HG03460 (cell line): Measurements from ENCODE around the gene SLC35C1.

Experiments used
- ATAC-seq: cut with Tn5 transposase; IDR thresholded peaks from one replicate; pipeline ENCODE4 v1.9.1; 2021; ENCODE audit not compliant: unreplicated experiment

The SLC35C1 gene

DNA sequence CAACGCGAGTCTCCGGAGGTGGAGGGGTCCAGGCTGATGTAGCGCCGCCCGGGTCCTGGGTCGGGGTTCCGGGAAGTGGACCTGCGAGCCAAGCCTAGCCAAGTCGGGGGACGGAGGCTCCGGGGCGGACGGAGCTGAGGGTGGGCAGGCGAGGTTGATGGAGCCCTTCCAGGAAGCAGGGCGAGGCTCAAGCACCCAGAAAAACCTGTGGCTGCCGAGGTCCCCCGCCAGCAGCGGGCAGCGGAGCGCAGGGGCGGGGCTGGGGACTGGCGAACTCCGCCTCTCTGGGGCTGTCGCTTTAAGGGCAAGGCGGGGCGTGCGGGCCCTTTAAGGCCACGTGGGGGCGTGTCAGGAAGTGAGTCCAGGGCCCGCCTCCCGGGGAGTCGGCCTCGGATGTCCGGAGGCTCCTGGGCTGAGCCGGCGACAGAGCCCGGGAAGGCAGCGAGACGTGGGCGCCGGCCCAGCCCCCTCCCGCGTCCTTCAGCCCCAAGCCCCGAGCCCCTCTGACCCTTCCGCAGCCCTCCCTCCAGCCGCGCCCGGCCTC is at the start of gene SLC35C1:
Gene SLC35C1, plus strand, starts transcription at position 389 of the 544 bp plus-strand sequence. CDS start 653 bp downstream, outside the sequence.
- ATAC-seq, result peak; percentile 95

DNA sequence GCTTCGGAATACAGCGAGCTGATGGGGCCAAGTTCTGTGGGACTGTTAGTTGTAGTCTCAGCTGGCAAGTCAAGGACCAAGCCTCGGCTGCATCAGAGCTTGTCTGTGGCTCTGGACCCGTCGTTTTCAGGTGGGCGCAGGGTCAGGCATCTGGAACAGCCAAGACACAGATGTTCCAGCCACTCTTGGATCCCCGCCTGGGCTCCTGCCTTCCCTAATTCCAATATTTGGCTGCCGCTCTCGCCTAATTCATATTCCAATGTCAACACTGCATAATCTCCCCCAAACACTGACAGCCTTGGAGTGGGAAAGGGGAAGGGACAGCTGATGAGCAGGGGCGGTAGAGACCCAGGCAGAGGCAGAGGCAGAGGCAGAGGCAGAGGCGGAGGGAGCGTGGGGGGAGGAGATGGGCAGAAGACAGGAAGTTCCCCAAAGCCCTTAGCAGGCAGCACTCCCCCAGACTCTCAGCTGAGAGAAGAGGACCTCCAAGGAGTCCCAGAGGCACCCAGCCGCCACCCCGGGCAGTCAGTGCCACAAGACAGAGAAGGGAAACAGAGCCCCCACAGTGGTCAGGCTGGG is 49.6 kb upstream of the SLC35C1 start:
- ATAC-seq, result no peak

DNA sequence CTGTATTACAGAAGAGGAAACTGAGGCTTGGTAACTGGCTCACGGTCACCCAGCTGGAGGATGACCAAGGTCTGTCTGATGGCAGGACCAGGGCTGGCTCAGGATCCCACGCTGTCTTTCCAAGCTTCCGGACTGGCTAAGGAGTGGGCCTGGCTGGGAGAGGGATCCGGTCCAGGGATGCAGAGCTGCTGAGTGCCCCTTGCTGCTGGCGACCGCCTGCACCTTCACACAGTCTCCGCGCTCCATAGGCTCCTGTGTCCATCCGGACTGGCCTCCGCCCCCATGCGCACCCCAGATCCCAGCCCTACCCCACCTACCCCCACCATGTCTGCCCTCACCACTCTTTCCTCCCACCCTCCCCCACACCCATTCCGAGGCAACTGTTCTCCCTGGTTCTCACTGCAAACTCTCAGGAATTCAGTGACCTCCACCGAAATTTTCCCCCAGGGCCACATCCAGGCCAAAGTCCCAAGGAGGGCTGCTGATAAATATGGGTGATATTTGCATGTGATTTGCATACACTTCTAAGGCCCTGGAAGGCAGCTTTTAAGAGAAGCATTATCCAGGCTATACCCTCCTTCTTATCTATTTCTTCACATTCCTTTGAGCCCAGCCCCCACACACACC is 48.5 kb upstream of the SLC35C1 start:
- ATAC-seq, result no peak

DNA sequence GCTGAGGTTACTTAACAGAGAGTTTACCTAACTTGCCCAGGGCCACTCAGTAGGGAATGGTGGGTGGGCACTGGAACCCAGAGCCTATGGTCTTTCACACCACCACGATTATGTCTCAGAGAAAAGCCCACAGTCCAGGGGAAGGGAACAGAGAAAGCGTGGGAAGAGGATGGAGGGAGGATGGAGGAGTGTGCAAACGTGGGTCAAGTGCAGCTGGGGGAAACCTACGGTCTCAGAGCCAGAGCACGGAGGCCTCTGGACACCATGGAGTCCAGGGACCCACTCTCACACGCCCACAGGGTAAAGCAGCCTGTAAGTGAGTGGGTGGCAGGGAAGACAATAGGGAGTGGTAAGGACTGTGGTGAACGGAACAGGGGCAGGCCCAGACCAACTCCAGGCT is 47.3 kb upstream of the SLC35C1 start:
- no peak for ATAC-seq

DNA sequence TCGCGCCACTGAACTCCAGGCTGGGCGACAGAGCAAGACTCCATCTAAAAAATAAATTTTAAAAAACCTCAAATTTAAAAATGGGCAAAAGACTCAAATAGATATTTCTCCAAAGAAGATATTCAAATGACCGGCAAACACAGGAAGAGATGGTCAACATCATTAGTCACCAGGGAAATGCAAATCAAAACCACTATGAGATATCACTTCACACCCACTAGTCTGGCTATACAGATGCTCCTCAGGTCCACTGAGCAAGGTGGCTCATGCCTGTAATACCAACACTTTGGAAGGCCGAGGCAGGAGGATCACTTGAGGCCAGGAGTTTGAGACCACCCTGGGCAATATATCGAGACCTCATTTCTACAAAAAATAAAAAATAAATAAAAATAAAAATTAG is 43.3 kb upstream of the SLC35C1 start:
- ATAC-seq, result no peak

DNA sequence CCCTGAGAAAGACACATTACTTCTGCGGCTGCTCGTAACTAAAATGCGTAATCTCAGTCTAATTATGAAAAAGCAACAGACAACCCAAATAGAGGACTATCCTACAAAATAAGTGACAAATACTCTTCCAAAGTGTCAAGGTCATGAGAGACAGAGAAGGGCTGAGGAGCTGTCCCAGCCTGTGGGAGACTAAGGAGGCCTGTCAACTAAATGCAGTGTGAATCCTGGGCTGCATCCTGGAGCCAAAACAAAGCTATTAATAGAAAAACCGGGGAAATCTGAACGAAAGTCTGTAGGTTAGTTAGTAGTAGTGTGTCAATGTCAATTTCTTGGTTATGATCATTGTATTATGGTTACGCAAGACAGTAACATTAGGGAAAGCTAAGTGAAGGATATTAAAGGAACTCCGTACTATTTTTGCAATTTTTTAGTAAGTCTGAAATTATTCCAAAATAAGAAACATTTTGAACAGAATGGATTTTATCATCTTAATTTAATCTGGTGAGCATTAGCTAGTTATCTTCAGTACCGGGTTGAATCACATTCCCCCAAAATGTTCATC is 39.8 kb upstream of the SLC35C1 start:
- ATAC-seq, result no peak

DNA sequence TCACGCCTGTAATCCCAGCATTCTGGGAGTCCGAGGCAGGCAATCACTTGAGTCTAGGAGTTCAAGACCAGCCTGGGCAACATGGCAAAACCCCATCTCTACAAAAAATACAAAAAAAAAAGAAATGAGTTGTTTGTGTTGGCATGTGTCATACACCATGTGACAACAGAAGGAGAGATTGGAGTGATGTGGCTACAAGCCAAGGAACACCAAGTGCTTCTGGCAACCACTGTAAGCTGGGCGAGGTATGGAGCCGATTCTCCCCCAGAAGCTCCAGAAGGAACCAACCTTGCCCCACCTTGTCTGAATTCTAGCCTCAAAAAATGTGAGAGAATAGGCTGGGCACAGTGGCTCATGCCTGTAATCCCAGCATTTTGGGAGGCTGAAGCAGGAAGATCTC is 39.1 kb upstream of the SLC35C1 start:
- no peak for ATAC-seq

DNA sequence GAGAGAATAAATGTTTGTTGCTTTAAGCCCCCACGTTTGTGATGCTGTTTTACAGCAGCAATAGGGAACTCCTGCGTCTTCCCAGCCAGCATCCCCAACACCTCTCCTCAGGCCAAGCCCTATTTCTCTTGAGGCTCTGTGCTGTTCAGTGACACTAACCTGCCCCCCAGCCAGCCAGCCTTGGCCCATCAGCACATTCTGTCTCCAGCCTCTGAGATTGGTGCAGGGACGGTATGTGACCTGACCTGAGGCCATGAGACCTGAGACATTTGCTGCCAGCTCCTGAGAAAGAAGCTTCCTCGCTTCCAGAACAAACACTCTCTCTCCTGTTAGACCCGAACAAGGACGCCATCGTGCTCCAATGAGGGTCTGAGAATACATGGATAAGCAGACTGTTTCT is 38.5 kb upstream of the SLC35C1 start:
- ATAC-seq, result no peak

DNA sequence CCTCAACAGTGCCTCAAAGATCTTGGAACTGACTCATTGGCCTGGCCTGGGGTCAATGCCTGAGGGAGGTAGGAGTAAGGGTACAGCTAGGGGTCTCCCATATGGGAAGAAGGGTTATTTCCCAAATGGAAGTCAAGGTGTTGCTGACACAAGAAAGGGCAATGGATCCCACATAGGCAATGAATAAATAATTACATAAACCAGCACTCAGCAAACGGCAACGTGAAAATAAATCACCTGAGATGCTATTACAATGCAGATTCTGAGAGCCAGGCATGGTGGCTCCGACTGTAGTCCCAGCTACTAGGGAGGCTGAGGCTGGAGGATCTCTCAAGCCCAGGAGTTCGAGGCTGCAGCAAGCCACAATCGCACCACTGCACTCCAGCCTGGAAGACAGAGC is 36.5 kb upstream of the SLC35C1 start:
- no peak for ATAC-seq

DNA sequence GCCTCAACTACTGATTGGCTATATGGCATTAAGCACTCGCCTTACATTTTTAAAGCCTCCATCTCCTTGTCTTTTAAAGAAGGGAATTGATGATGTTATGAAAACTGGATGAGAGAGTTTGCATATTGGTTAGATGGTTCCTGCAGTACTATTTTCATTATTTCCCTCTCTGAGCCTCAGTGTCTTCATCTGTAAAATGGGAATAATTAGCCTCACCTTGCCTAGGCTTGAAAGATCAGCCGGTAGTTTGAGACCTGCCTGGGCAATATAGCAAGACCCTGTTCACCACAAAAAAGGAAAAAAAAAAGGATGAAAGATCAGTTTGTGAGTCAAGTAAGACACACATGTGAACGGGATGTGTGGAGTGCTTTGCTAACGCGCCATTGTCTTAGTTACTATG is 35.0 kb upstream of the SLC35C1 start:
- no peak for ATAC-seq

DNA sequence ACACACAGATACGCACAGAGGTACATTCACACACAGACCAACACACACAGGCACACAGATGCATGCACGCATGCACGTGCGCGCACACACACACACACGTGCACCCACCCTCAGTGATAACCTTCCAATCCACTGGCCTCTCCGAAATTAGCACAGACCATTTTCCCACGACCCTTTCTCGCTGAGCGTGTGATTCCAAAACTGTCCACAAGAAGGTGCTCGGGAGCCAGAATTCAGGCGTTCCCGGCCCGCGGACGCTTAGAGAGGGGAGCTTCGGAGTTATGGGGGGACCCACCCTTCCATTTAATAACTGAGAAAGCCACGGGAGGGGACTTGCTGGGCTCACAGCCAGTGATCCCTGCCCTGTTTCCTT is 33.8 kb upstream of the SLC35C1 start:
- peak; percentile 47 for ATAC-seq

DNA sequence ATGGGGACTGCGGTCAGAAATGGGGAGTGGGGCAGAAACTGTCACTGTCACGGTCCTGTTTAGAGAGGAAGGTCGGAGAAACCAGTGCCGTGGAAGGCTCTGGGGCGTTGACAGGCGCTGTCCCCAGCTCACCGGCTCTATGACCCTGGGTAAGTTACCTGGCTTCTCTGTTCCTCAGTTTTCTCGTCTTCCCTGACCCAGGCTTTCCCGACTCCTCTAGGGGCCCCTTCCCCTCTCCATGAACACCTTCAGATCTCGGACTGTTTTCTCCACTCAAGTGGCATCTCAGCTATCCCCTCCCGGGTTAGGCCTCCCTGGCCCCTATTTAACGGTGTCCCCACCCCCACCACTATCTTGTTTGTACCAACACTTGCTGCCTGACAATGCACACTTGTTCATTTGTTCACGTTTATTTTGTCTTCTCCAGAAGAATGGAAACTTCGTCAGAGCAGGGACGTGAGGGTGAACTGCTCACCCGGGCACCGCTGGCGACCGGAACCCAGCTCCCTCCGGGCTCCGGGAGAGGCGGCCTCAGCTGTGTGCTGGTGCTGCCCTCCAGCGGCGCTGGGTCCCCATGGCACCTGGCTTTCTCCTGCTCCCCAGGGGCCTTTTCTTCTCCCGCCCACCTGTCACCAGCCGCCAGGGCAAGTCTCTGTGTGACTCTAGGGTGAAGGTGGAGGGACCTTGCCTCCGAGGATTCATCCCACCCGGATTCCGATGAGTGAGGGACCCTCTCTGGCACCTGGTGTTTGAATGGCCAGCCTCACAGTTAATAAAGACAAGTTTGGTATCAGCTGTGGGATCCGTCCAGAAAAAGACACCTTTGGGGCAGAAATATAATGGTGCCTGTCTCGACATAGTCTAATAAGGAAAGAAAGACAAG is 33.1 kb upstream of the SLC35C1 start:
- peak; percentile 85 for ATAC-seq

DNA sequence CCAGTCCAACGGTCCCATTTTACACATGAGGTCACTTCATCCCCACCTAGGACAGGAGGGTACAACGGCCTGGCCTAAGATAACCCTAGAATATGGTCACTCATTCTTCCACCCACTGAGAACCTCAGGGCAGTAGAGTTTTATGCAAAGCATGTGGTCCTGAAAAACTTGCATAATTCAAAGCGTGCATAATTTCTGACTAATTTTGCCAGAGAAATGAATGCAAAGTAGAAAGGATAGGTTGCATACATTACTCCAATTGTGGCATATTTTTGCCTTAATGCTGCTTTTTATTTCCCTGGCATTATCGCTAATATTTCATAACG is 32.5 kb upstream of the SLC35C1 start:
- ATAC-seq, result no peak

DNA sequence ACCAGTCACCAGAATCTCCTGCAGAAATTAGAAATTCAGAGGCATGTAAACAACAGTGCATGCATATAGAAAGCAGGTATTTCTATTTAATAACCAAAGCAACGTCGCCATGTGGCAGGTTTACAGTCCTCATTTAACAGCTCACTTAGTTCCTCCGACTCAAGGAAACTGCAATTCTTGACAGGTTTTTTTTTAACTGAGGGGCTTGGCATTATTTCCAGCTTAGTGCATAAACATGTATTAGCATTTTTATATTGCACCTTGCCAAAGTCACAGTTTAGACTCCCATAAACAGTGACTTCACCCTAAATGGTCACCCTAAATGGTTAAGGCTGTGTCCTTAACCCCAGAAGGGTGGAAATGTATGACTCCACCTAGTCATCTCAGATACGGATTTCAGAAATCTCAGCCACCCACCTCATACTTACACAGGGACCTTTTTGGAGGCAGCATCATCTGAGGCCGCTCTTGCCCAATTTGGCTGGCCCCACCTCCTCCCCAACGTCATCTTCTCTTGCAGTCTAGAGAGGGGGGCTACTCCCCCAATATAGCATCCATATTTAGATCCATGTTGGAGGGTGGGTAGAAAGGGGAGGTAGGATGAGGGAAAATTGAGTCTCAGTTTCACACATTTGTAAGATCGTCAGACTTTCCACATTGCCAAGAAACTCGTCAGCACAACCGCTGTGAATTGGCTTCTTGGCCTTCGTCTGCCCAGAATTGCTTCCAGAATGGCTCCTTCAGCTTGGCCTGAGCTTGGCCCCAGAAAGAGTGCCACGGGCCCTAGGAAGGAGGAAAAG is 31.8 kb upstream of the SLC35C1 start:
- no peak for ATAC-seq

DNA sequence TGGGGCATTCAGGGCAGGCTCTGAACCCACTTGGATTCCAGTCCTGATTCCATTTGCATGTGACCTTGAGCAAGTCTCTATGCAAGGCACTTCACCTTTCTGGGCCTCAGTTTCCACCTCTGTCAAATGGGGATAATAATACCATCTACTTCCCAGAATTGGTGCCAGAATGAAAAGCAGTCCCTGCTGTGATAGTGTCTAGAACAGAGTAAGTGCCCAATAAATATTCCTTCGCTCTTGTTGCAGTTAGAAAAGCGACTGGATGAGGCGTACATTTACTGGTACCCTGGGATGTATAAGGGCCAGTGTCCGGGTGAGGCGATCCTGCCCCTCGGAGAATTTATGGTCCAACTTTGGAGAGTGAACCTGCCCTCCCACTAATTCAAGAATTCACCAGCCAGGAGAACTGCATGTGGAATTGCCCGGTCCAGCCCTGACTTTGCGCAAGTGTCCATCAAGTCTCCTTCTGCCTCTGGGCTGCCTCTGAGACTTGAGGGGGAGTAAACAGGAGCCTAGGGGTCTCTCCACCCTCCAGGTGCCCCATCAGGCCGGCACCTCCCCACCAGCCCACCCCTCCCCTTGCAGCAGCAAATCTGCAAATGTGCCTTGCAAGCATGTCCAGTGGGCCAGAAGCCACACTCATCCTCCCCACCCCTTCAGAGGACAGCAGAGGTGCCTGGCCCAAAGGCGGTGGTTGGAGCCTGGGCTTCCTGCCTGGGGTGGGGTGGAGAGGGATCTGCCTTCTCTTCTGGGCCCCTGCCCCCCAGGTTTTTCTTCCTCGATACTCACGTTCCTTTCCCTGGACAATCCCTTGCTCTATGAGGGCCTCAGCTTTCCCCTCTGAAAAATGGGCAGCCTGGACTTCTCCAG is 30.9 kb upstream of the SLC35C1 start:
- ATAC-seq, result no peak

DNA sequence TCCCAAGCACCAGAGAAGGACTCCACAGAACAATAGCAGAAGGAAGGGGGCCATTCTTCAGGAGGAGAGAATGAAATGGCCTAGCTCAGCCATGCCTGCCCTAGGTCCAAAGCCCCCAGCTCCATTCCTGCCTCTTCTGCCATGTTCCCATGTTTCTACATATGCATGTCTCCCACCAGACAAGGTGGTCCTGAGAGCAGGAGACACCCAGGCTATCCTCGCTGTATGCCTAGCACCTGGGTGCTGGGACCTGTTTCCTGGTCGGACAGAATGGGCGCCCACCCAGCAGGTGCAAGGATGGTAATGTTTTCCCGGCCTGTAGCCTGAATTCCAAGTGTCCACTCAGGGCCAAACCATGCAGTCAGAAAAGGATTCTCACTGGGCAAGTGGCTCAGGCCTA is 30.2 kb upstream of the SLC35C1 start:
- no peak for ATAC-seq

DNA sequence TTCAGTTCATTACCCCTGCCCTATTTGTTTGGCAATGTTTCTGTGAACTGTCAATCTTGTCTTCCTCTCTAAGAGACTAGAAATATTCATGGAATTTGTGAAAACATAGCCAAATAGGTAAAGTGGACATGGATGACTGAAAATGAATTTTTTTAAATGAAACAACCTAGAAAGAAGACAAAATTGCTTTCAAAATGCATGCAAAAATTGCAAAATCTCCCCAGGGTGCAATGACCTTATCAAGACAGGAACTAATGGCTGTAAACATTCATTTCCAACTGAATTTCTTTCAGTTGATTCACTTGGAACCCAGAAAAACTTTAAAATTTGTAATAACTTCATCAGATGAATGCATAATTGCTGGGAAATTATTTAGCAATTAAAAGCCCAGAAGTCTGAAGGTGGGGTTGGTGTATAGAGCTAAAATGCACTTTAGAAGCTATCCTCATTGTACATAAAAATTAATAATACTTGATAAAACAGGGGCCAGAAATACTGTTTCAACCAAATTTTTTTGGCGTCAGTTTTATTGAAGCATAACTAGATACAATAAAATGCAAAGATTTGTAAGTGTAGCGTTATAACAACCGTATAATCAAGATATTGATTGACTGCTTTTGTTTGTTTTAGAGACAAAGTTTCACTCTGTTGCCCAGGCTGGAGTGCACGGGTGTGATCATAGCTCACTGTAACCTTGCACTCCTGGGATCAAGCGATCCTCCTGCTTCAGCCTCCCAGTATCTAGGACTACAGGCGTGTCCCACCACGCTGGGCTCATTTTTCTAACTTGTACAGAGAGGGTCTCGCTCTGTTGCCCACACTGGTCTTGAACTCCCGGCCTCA is 27.6 kb upstream of the SLC35C1 start:
- ATAC-seq, result no peak

DNA sequence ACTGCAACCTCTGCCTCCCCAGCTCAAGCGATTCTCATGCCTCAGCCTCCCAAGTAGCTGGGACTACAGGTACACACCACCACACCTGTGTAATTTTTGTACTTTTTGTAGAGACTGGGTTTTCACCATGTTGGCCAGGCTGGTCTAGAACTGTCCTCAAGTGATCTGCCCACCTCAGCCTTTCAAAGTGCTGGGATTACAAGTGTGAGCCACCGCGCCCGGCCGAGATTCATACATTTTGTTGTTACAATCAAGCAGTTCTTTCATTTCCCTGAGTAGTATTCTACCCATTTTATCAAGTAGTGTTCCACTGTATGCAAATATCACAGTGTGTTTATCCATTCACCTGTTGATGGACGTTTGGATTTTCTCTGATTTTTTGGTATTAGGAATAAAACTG is 26.6 kb upstream of the SLC35C1 start:
- no peak for ATAC-seq

DNA sequence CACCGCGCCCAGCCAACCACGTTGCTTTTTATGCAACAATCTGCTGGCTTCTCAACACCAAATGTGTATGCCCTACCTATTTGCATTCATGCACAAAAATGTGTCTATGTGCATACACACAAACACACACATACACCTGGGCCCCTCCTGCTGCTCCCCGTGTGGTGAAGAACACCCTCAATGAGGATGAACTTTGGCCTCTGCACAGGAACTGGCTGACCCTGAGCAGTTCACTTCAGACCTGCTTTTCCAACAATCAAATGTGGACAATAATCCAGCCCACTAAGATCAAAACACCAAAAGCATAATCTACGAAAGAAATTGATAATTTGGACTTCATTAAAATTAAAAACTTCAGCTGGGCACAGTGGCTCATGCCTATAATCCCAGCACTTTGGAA is 25.3 kb upstream of the SLC35C1 start:
- ATAC-seq, result no peak
